Kidney epithelial cell (primary cell): Measurements from ENCODE around the gene POMT2. TPM values are rescaled to one million over a fixed set of nuclear protein-coding genes. Genes with fewer than 3 reads are reported as not detected.

ENCODE experiments used
- DNase-seq: peaks from one replicate; pipeline ENCODE4 v3.0.0-alpha.2; 2010; ENCODE audit warnings: low read depth
- H3K27me3 ChIP-seq: 2 replicates; pipeline ENCODE4 v1.6.0; 2011; ENCODE audit warnings: low read length; ENCODE audit not compliant: control insufficient read depth, insufficient read depth
- H3K36me3 ChIP-seq: 2 replicates; pipeline ENCODE4 v1.5.1; 2011; ENCODE audit warnings: low read length; ENCODE audit not compliant: control insufficient read depth, insufficient read depth
- H3K4me3 ChIP-seq: 2 replicates; pipeline ENCODE4 v1.5.1; 2011; ENCODE audit warnings: low read depth, mild to moderate bottlenecking, control low read depth, low read length
- total RNA-seq: library from RNA; depleted of rRNA; stranded (reverse); fragments of >200 nt; gene quantifications from 2 replicates; pipeline ENCODE4 v1.2.3, GENCODE V29; 2015
- TF ChIP-seq, protein P1 (sequence below): IDR thresholded peaks from 2 replicates; pipeline ENCODE4 v1.5.1; 2011; ENCODE audit warnings: mild to moderate bottlenecking, moderate library complexity, low read length, control low read depth, inconsistent platforms; ENCODE audit not compliant: insufficient read depth, poor library complexity, severe bottlenecking

The POMT2 gene
- total RNA-seq, 1 donor from 2014 or later = 21.5 TPM

DNA sequence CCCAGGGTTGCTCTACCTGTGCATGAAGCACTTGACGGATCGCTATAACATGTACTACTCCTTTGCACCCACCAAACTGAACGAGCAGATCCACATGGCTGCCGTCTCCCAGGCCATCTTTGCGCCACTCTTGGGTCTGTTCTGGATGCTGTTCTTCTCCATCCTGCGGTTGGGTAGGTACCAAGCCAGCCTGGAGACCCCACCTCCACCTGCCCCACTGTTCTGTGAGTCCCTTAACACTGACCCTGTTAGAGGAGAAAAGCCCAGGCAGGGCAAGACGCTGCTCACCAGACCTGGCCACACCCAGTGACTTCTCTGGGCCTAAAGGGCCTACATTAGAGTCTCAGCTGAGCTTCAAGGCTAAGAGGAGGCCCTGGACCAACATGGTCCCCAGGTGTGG lies 71.4 kb downstream of the POMT2 start:
- TF ChIP-seq, protein P1, sequence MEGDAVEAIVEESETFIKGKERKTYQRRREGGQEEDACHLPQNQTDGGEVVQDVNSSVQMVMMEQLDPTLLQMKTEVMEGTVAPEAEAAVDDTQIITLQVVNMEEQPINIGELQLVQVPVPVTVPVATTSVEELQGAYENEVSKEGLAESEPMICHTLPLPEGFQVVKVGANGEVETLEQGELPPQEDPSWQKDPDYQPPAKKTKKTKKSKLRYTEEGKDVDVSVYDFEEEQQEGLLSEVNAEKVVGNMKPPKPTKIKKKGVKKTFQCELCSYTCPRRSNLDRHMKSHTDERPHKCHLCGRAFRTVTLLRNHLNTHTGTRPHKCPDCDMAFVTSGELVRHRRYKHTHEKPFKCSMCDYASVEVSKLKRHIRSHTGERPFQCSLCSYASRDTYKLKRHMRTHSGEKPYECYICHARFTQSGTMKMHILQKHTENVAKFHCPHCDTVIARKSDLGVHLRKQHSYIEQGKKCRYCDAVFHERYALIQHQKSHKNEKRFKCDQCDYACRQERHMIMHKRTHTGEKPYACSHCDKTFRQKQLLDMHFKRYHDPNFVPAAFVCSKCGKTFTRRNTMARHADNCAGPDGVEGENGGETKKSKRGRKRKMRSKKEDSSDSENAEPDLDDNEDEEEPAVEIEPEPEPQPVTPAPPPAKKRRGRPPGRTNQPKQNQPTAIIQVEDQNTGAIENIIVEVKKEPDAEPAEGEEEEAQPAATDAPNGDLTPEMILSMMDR = no peak
- H3K27me3 ChIP-seq = peaks cover 5% of the 10 kb centered on the region
- H3K4me3 ChIP-seq = no peak overlapping the region
- DNase-seq = no peak
- H3K36me3 ChIP-seq = no peaks in the 10 kb centered on the region

DNA sequence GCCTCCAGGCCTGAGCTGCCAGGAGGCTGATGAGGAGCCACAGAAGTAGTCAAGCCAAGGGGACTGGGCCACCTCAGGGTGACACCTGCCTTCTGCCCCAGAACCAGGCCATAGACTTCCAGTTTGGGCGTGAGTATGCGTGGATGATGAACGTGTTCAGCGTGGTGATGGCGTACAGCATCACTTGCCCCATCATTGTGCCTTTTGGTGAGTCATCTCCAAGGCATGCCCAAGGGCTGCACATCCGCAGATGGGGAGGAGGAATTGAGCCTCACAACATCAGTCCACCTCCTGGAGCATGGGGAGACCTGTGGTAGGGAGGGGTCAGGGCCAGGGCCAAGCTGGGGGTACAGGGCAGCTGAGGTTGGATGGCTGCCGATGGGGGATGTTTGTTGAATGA lies 72.0 kb downstream of the POMT2 start:
- Histone ChIP-seq H3K36me3 (no peaks in the 10 kb centered on the region), H3K27me3 (peaks cover 5% of the 10 kb centered on the region), H3K4me3 (no peak overlapping the region)
- DNase-seq = no peak
- TF ChIP-seq, protein P1 = no peak

DNA sequence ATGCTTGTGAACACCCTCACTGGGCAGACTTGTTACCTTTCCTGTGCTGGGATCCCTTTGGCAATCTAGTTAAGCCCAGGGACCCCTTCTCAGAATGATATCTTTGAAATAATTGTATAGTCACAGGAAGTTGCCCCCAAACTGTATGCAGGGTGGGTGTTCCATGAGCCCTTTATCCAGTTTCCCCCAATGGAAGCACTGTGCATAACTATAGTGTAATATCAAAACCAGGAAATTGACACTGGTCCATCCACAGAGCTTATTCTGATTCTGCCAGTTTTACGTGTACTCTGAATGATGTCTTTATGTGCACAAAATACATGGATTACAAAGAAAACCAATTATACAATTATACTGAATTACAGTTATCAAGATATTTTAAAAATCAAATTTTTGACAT lies 73.9 kb downstream of the POMT2 start:
- Histone ChIP-seq H3K36me3 (no peaks in the 10 kb centered on the region), H3K27me3 (peaks cover 2% of the 10 kb centered on the region), H3K4me3 (no peak overlapping the region)
- DNase-seq = no peak
- TF ChIP-seq, protein P1 = no peak

DNA sequence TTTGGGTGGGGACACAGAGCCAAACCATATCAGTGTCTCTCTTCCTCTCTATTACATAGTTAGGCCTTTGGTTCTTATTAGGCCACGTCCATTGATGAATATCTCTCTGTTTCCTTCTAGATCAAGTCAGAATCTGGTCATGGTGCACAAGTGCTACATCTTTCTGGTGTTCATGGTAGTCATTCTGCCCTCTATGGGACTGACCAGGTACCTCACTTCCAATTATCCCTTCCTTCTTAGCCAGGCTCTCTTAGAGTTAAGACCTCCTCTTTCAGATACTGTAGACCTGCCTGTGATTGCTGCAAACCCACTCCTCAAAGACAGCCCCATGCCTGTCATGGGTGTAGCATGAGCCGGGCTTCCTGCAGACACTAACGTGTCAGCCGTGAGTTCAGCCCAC lies 74.9 kb downstream of the POMT2 start:
- H3K27me3 ChIP-seq = no peaks in the 10 kb centered on the region
- no peak for DNase-seq
- H3K36me3 ChIP-seq = no peaks in the 10 kb centered on the region
- TF ChIP-seq, protein P1 = no peak
- no peak overlapping the region for H3K4me3 ChIP-seq

DNA sequence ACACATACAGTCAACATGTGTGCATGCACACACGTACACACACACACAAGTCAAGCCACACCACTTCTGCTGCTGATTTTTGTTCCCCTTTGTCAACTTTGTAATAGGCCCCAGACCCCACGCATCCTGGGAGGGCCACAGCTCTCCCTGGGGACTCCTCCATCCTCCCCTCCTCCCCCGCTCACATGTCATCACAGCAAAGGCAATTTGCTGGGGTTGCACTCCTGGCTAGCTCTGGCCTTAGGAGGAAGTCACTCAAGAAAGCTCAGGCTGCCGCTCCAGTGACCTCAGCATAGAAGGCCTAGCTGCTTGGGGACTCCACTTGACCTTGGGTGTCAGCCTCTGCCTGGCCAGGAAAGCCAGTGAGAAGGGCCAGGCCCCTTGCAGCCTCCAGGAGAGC lies 76.8 kb downstream of the POMT2 start:
- no peaks in the 10 kb centered on the region for H3K36me3 ChIP-seq
- no peaks in the 10 kb centered on the region for H3K27me3 ChIP-seq
- TF ChIP-seq, protein P1 = no peak
- no peak overlapping the region for H3K4me3 ChIP-seq
- DNase-seq = no peak

DNA sequence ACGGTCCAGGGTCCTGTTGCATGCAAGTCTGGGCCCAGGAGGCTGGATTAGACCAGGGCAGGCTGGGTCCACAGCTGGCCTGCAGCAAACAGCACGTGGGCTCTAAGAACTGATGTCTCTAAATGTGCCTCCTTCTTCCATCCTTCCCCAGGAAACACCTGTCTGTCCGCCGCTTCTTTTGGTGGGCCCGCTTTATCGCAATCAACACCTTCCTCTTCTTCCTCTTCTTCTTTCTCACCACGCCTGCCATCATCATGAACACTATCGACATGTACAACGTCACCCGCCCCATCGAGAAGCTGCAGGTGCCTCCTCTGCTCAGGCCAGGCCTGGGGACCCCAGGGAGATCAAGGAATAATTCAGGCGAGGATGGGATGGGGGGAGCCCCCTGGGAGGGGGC lies 77.9 kb downstream of the POMT2 start:
- DNase-seq = no peak
- peaks cover 3% of the 10 kb centered on the region for H3K27me3 ChIP-seq
- no peak overlapping the region for H3K4me3 ChIP-seq
- no peaks in the 10 kb centered on the region for H3K36me3 ChIP-seq
- TF ChIP-seq, protein P1 = no peak
